ENCODE results near the gene COMMD10. TPM values are rescaled to one million over a fixed set of nuclear protein-coding genes. Genes with fewer than 3 reads are reported as not detected.

Gene COMMD10
- total and polyA plus RNA-seq, 2 of the 4 experiments (the other 2 are of a cell fraction), result 12.8 to 20.4 TPM

GRCh38 chr5:116249648-116250047 lies 164.8 kb downstream of the COMMD10 start:
- H3K56ac ChIP-seq (ENCODE audit: extremely low read depth, insufficient read depth, low read length), result no peak overlapping the region
- H2AFZ ChIP-seq (replicated peaks; ENCODE audit: low read length, poor library complexity), result no peak overlapping the region
- H2BK15ac ChIP-seq (ENCODE audit: low read depth, low read length), result no peak overlapping the region
- no peak overlapping the region for H3K4me2 ChIP-seq (ENCODE audit: low read depth, low read length)
- no peaks in the 10 kb centered on the region for H3K9me3 ChIP-seq (ENCODE audit: control insufficient read depth, insufficient read depth, low read length)
- no peak overlapping the region for H2AK9ac ChIP-seq (replicated peaks; ENCODE audit: low read depth, low read length, poor library complexity)
- H3K4ac ChIP-seq (ENCODE audit: low read depth, low read length), result no peak overlapping the region
- H3K23ac ChIP-seq (ENCODE audit: low read depth, low read length), result no peak overlapping the region
- TF ChIP-seq FOS (IDR thresholded peaks at IDR 0.05; ENCODE audit: low read depth, low read length) (no peak), MXI1 (IDR thresholded peaks at IDR 0.05; ENCODE audit: borderline replicate concordance, low read depth, low read length) (no peak), CHD1 (IDR thresholded peaks at IDR 0.05; ENCODE audit: low read depth, low read length) (no peak), MAZ (IDR thresholded peaks at IDR 0.05; ENCODE audit: borderline replicate concordance, low read depth, low read length) (no peak), MAFK (IDR thresholded peaks at IDR 0.05; ENCODE audit: low read depth, low read length) (no peak), CTCF (conservative IDR thresholded peaks at IDR 0.05; ENCODE audit: low read depth, low read length) (no peak), SMC3 (IDR thresholded peaks at IDR 0.05; ENCODE audit: low read depth, low read length) (no peak), POLR2A (IDR thresholded peaks at IDR 0.05; ENCODE audit: low read depth, low read length) (no peak), BHLHE40 (IDR thresholded peaks at IDR 0.05; ENCODE audit: low read depth, low read length) (no peak), CEBPB (IDR thresholded peaks at IDR 0.05; ENCODE audit: low read depth, low read length) (no peak), RAD21 (IDR thresholded peaks at IDR 0.05; ENCODE audit: low read length) (no peak), RCOR1 (IDR thresholded peaks at IDR 0.05; ENCODE audit: insufficient replicate concordance, low read length) (no peak), RFX5 (IDR thresholded peaks at IDR 0.05; ENCODE audit: low read depth, low read length) (no peak), NFE2L2 (IDR thresholded peaks at IDR 0.05; ENCODE audit: low read depth, low read length) (no peak), USF2 (IDR thresholded peaks at IDR 0.05; ENCODE audit: low read depth, low read length) (no peak), ELK1 (IDR thresholded peaks at IDR 0.05; ENCODE audit: borderline replicate concordance, low read depth, low read length) (no peak)
- H2AK5ac ChIP-seq (ENCODE audit: low read depth, low read length), result no peak overlapping the region
- POLR2A ChIA-PET (ENCODE audit: unreplicated experiment), result no interaction called here
- no peaks in the 10 kb centered on the region for H3K4me1 ChIP-seq (ENCODE audit: control insufficient read depth, insufficient read depth, low read length)
- no peak overlapping the region for H3K4me3 ChIP-seq (ENCODE audit: insufficient read depth, low read depth, low read length)
- no peak overlapping the region for H3K18ac ChIP-seq (ENCODE audit: low read depth, low read length)
- in situ Hi-C loops (cut with MboI; ENCODE audit: low sequenced_read_pairs) (no loop called here), dilution Hi-C loops (cut with HindIII; ENCODE audit: low sequenced_read_pairs, unreplicated experiment) (no loop called here), intact Hi-C loops (cut with micrococcal nuclease) (no loop called here)
- no peak overlapping the region for H3K27ac ChIP-seq (ENCODE audit: insufficient read depth, low read length)
- H3K14ac ChIP-seq (replicated peaks; ENCODE audit: low read depth, low read length), result no peak overlapping the region
- CTCF ChIA-PET, result no interaction called here
- H3K36me3 ChIP-seq (ENCODE audit: control insufficient read depth, insufficient read depth, low read length), result no peaks in the 10 kb centered on the region
- DNase-seq, result no peak
- H2BK5ac ChIP-seq (ENCODE audit: low read depth, low read length, poor library complexity, severe bottlenecking), result no peak overlapping the region
- H4K8ac ChIP-seq (ENCODE audit: low read depth in 2 of 2, low read length in 2 of 2), result no peak overlapping the region
- H4K20me1 ChIP-seq (ENCODE audit: insufficient read depth, low read length), result no peaks in the 10 kb centered on the region
- H3K9me1 ChIP-seq (ENCODE audit: insufficient read depth, low read length), result no peaks in the 10 kb centered on the region
- no peak for ATAC-seq (ENCODE audit: low read depth)
- no peak overlapping the region for H4K91ac ChIP-seq (ENCODE audit: insufficient read depth, low read depth, low read length)
- H2BK120ac ChIP-seq (ENCODE audit: low read depth, low read length), result no peak overlapping the region
- H3K9ac ChIP-seq (ENCODE audit: low read depth, low read length), result no peak overlapping the region
- BruUV-seq (replicated peaks), result no TSS peak
- no peaks in the 10 kb centered on the region for H3K79me1 ChIP-seq (ENCODE audit: low read depth in 1 of 2, low read length in 2 of 2)
- no peaks in the 10 kb centered on the region for H3K27me3 ChIP-seq (ENCODE audit: control insufficient read depth, insufficient read depth, low read length)
- H4K5ac ChIP-seq (ENCODE audit: low read depth, low read length), result no peak overlapping the region
- H2BK20ac ChIP-seq (ENCODE audit: low read depth, low read length), result no peak overlapping the region

All from IMR-90 (cell line).